Measurements from ENCODE around the gene NANS.

DNA sequence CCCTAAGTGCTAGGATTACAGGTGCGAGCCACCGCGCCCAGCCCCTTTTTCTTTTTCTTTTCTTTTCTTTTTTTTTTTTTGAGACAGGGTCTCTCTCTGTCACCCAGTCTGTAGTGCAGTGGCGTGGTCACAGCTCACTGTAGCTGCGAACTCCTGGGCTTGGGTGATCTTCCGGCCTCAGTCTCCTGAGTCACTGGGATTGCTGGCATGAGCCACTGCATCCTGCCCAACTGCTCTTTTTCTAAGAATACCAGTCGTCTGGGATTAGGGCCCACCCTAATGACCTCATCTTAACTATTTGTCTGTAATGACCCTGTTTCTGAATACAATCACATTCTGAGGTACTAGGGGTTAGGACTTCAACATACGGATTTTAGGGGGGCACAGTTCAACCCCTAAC, 34.1 kb upstream of the NANS start:
- no peak for TF ChIP-seq POLR2AphosphoS5 (IDR thresholded peaks at IDR 0.05)
- TF ChIP-seq, protein P1, sequence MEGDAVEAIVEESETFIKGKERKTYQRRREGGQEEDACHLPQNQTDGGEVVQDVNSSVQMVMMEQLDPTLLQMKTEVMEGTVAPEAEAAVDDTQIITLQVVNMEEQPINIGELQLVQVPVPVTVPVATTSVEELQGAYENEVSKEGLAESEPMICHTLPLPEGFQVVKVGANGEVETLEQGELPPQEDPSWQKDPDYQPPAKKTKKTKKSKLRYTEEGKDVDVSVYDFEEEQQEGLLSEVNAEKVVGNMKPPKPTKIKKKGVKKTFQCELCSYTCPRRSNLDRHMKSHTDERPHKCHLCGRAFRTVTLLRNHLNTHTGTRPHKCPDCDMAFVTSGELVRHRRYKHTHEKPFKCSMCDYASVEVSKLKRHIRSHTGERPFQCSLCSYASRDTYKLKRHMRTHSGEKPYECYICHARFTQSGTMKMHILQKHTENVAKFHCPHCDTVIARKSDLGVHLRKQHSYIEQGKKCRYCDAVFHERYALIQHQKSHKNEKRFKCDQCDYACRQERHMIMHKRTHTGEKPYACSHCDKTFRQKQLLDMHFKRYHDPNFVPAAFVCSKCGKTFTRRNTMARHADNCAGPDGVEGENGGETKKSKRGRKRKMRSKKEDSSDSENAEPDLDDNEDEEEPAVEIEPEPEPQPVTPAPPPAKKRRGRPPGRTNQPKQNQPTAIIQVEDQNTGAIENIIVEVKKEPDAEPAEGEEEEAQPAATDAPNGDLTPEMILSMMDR (IDR thresholded peaks at IDR 0.05; ENCODE audit: poor library complexity, severe bottlenecking) = no peak
- no peak for TF ChIP-seq RAD21 (conservative IDR thresholded peaks at IDR 0.05)
- no peak for TF ChIP-seq EZH2 (IDR thresholded peaks at IDR 0.05; ENCODE audit: borderline replicate concordance, insufficient read depth, low read length, poor library complexity, severe bottlenecking)
- no peak for TF ChIP-seq MXI1 (conservative IDR thresholded peaks at IDR 0.05; ENCODE audit: poor library complexity, severe bottlenecking)
- no peak for TF ChIP-seq SMC3 (conservative IDR thresholded peaks at IDR 0.05; ENCODE audit: poor library complexity)
- TF ChIP-seq TAF1 (IDR thresholded peaks at IDR 0.05; ENCODE audit: low read depth) = no peak
- TF ChIP-seq REST (IDR thresholded peaks at IDR 0.05; ENCODE audit: borderline replicate concordance) = no peak
- no peak for TF ChIP-seq EP300 (conservative IDR thresholded peaks at IDR 0.05; ENCODE audit: poor library complexity, severe bottlenecking)
